ENCODE results near the gene FLOT2. TPM values are rescaled to one million over a fixed set of nuclear protein-coding genes. Genes with fewer than 3 reads are reported as not detected.

FLOT2 gene
- total and polyA plus RNA-seq, 8 donors, result 32.1 to 65.2 (median 36.9) TPM

GRCh38 chr17:28882154-28882895 lies 15.2 kb downstream of the FLOT2 start:
- 91 to 92% methylated on average over 18 of the region's 18 CpGs for WGBS, 2 donors
- Histone ChIP-seq H3K36me3 (peaks cover 0 to 54% (median 5%) of the 10 kb centered on the region in 3 donors), H3K4me3 (no peak overlapping the region), H3K9me3 (no peaks in the 10 kb centered on the region), H3K27ac (no peak overlapping the region), H3K4me1 (no peaks in the 10 kb centered on the region), H3K27me3 (no peaks in the 10 kb centered on the region)
- DNase-seq (peak in 1 of 6 donors; percentile 39), FAIRE-seq (no peak), ATAC-seq (no peak)
- intact Hi-C loops (cut with DNase I), result no loop called here
- TF ChIP-seq CTCF (IDR thresholded peaks at IDR 0.05), result no peak

- H3K4me1 ChIP-seq, result no peaks in the 10 kb centered on the region
- ATAC-seq (no peak), DNase-seq (peak in 1 of 6 donors; percentile 39), FAIRE-seq (no peak)
- no peak overlapping the region for H3K4me3 ChIP-seq
- H3K27ac ChIP-seq, result no peak overlapping the region
- TF ChIP-seq CTCF (IDR thresholded peaks at IDR 0.05), result no peak
- H3K9me3 ChIP-seq, result no peaks in the 10 kb centered on the region
- intact Hi-C loops (cut with DNase I), result no loop called here
- peaks cover 0 to 54% (median 5%) of the 10 kb centered on the region in 3 donors for H3K36me3 ChIP-seq
- 94 to 97% methylated on average over 17 of the region's 17 CpGs for WGBS, 2 donors
- no peaks in the 10 kb centered on the region for H3K27me3 ChIP-seq
Measured at GRCh38 chr17:28881533-28882056, 15.9 kb downstream of the FLOT2 start.

- FAIRE-seq (no peak), ATAC-seq (no peak), DNase-seq (peak in 1 of 6 donors; percentile 56)
- peaks cover 0 to 54% (median 5%) of the 10 kb centered on the region in 3 donors for H3K36me3 ChIP-seq
- no peaks in the 10 kb centered on the region for H3K4me1 ChIP-seq
- H3K9me3 ChIP-seq, result no peaks in the 10 kb centered on the region
- WGBS, 2 donors, result 78 to 86% methylated on average over 10 of the region's 10 CpGs
- no peak for TF ChIP-seq CTCF (IDR thresholded peaks at IDR 0.05)
- H3K27me3 ChIP-seq, result no peaks in the 10 kb centered on the region
- no peak overlapping the region for H3K27ac ChIP-seq
- no peak overlapping the region for H3K4me3 ChIP-seq
- intact Hi-C loops (cut with DNase I), result no loop called here
Measured at GRCh38 chr17:28880572-28880945, 17.0 kb downstream of the FLOT2 start.

- H3K4me1 ChIP-seq, result no peaks in the 10 kb centered on the region
- ATAC-seq, result no peak
- no peak for TF ChIP-seq CTCF (IDR thresholded peaks at IDR 0.05)
- FAIRE-seq, result no peak
- WGBS, 2 donors, result 76 to 79% methylated on average over 9 of the region's 9 CpGs
- peaks cover 0 to 48% (median 5%) of the 10 kb centered on the region in 3 donors for H3K36me3 ChIP-seq
- DNase-seq, result peak in 1 of 6 donors; percentile 34
- no peak overlapping the region for H3K27ac ChIP-seq
- intact Hi-C loops (cut with DNase I), result no loop called here
- no peaks in the 10 kb centered on the region for H3K27me3 ChIP-seq
- no peaks in the 10 kb centered on the region for H3K9me3 ChIP-seq
- H3K4me3 ChIP-seq, result no peak overlapping the region
Measured at GRCh38 chr17:28879886-28880571, 17.5 kb downstream of the FLOT2 start.
